GM21737 (cell line): ENCODE data around the gene HSBP1L1.
"Not testable (repeated sequence)": the region's sequence is repeated elsewhere in the genome, so short reads cannot be mapped to it uniquely, and the experiment has no call there.

Source experiments
- ATAC-seq: cut with Tn5 transposase; IDR thresholded peaks from one replicate; pipeline ENCODE4 v1.9.1; 2021; ENCODE audit warnings: mild to moderate bottlenecking, moderate library complexity; ENCODE audit not compliant: unreplicated experiment

Gene HSBP1L1

GRCh38 chr18:79982736-79983135 lies 18.3 kb downstream of the HSBP1L1 start:
- no peak for ATAC-seq

GRCh38 chr18:79983253-79983652 lies 18.8 kb downstream of the HSBP1L1 start:
- ATAC-seq: no peak

GRCh38 chr18:79983793-79984192 lies 19.4 kb downstream of the HSBP1L1 start:
- ATAC-seq: no peak

- no peak for ATAC-seq
Measured at GRCh38 chr18:79985172-79985571, 20.7 kb downstream of the HSBP1L1 start.

GRCh38 chr18:79986726-79987125 lies 22.3 kb downstream of the HSBP1L1 start:
- ATAC-seq: no peak

GRCh38 chr18:79987566-79987965 lies 23.1 kb downstream of the HSBP1L1 start:
- no peak for ATAC-seq

GRCh38 chr18:79988071-79988450 lies 23.6 kb downstream of the HSBP1L1 start:
- peak; percentile 70 for ATAC-seq

GRCh38 chr18:79988451-79989194 lies 24.2 kb downstream of the HSBP1L1 start, which contains the start of gene TXNL4A:
Gene TXNL4A, minus strand, starts transcription at chr18:79988563. Its CDS starts 171 bp downstream, at chr18:79988392.
- ATAC-seq: peak; percentile 94

- no peak for ATAC-seq
Measured at GRCh38 chr18:79989195-79989497, 24.7 kb downstream of the HSBP1L1 start.

- no peak for ATAC-seq
Measured at GRCh38 chr18:79991494-79991893, 27.1 kb downstream of the HSBP1L1 start.

- ATAC-seq: not testable (repeated sequence)
Measured at GRCh38 chr18:79999701-80000100, 35.3 kb downstream of the HSBP1L1 start.

- ATAC-seq: no peak
Measured at GRCh38 chr18:80000877-80001276, 36.4 kb downstream of the HSBP1L1 start.

- no peak for ATAC-seq
Measured at GRCh38 chr18:80002468-80002867, 38.0 kb downstream of the HSBP1L1 start.

- no peak for ATAC-seq
Measured at GRCh38 chr18:80004600-80005342, 40.3 kb downstream of the HSBP1L1 start.

- no peak for ATAC-seq
Measured at GRCh38 chr18:80006724-80007123, 42.3 kb downstream of the HSBP1L1 start.

GRCh38 chr18:80009661-80010550 lies 45.5 kb downstream of the HSBP1L1 start:
- ATAC-seq: no peak

- ATAC-seq: no peak
Measured at GRCh38 chr18:80010551-80010906, 46.1 kb downstream of the HSBP1L1 start.

- ATAC-seq: not testable (repeated sequence)
Measured at GRCh38 chr18:80011496-80012137, 47.2 kb downstream of the HSBP1L1 start.

GRCh38 chr18:80012714-80013113 lies 48.3 kb downstream of the HSBP1L1 start:
- no peak for ATAC-seq
